ENCODE data around the gene ATP2B3.

- TF ChIP-seq POLR2A (IDR thresholded peaks at IDR 0.05) (no peak), EP300 (IDR thresholded peaks at IDR 0.05) (no peak)
Measured at GRCh38 chrX:153474266-153474665, 43.2 kb upstream of the ATP2B3 start.
